HL-60 (cell line): ENCODE measurements around the gene USP10.

Experiments
- CTCF ChIP-seq: IDR thresholded peaks from one replicate; pipeline ENCODE4 v1.5.1; 2011; ENCODE audit warnings: low read length, control low read depth, inconsistent platforms; ENCODE audit not compliant: insufficient read depth
- GABPA ChIP-seq: IDR thresholded peaks from 2 replicates; pipeline ENCODE4 v1.6.1; 2012; ENCODE audit warnings: low read depth
- POLR2AphosphoS5 ChIP-seq: IDR thresholded peaks from 2 replicates; pipeline ENCODE4 v1.6.1; 2012; ENCODE audit warnings: low read depth
- REST ChIP-seq: IDR thresholded peaks from 2 replicates; pipeline ENCODE4 v1.6.1; 2012; ENCODE audit warnings: low read depth; ENCODE audit not compliant: insufficient replicate concordance

- TF ChIP-seq CTCF, result no peak
- TF ChIP-seq POLR2AphosphoS5, result no peak
- no peak for TF ChIP-seq REST
- no peak for TF ChIP-seq GABPA
Observed at GRCh38 chr16:84678541-84678940, 21.3 kb upstream of the USP10 start.
